HCT116 (cell line): ENCODE measurements around the gene FOXO6. TPM values are rescaled to one million over a fixed set of nuclear protein-coding genes. Genes with fewer than 3 reads are reported as not detected.

Experiments
- ATAC-seq: fragments of 200-7000 bp; cut with Tn5 transposase; 2 replicates; pipeline ENCODE4 v1.9.1; 2020; ENCODE audit warnings: mild to moderate bottlenecking, moderate library complexity
- BruUV-seq: library from RNA; stranded (reverse); fragments of 400-500 nt; replicated peaks from 2 replicates; lab custom pipeline; 2021; lab: Mats Ljungman, UMichigan
- CTCF ChIA-PET: fragments of 300-600 bp; sonication (Branson Sonifier 250); formaldehyde crosslinking; loops from one replicate; lab custom pipeline; 2021; ENCODE audit warnings: antibody characterized with exemption; lab: Charles Lee
- POLR2A ChIA-PET: fragments of 300-600, 350-600 bp; sonication (Branson Sonifier 250); formaldehyde crosslinking; loops from one replicate; lab custom pipeline; 2021; ENCODE audit warnings: antibody characterized with exemption; lab: Charles Lee
- RAD21 ChIA-PET, 2 experiments: fragments of 300-600 bp; sonication (Branson Sonifier 250); formaldehyde crosslinking; loops; one replicate each; lab custom pipeline; 2023; ENCODE audit warnings: low total read pairs in 2 of 2; ENCODE audit not compliant: uncharacterized antibody in 2 of 2, unreplicated experiment in 2 of 2, low non-redundant PET in 1 of 2; lab: Charles Lee
- DNase-seq: peaks from one replicate; pipeline ENCODE4 v3.0.0-alpha.2; 2010; ENCODE audit warnings: low read depth, low spot score
- H2AFZ ChIP-seq: fragments of 200-600 bp; shearing (Covaris generic), sonication (generic); 2 replicates; pipeline ENCODE4 v1.6.1; 2017; ENCODE audit warnings: low read depth, mixed run types, mixed read lengths, antibody characterized with exemption, low read length; ENCODE audit not compliant: poor library complexity, severe bottlenecking
- H3K27ac ChIP-seq: 2 replicates; pipeline ENCODE4 v1.5.1; 2012; ENCODE audit warnings: low read depth, low read length
- H3K27me3 ChIP-seq: fragments of 200-600 bp; sonication (generic); 2 replicates; pipeline ENCODE4 v1.6.1; 2016; ENCODE audit warnings: mixed run types, low read length, mixed read lengths; ENCODE audit not compliant: insufficient read depth
- H3K36me3 ChIP-seq, 2 experiments: fragments of 200-500 bp in 1 of 2; fragments of 200-600 bp in 1 of 2; sonication (Bioruptor generic) in 1 of 2; sonication (generic) in 1 of 2; 2 replicates each; pipeline versions ENCODE4 v1.5.1 to v1.6.1; 2014 to 2016; ENCODE audit warnings: low read length in 2 of 2, inconsistent platforms in 1 of 2, mixed read lengths in 1 of 2, mixed run types in 1 of 2; ENCODE audit not compliant: insufficient read depth in 2 of 2, control insufficient read depth in 1 of 2
- H3K4me1 ChIP-seq, 2 experiments: fragments of 200-600 bp in 1 of 2; sonication (generic) in 1 of 2; 2 replicates each; pipeline versions ENCODE4 v1.5.1 to v1.6.1; 2012 to 2017; ENCODE audit warnings: low read length in 2 of 2, inconsistent platforms in 1 of 2, mild to moderate bottlenecking in 1 of 2, mixed read lengths in 1 of 2, mixed run types in 1 of 2, moderate library complexity in 1 of 2; ENCODE audit not compliant: insufficient read depth in 2 of 2, control insufficient read depth in 1 of 2
- H3K4me2 ChIP-seq: fragments of 200-600 bp; sonication (generic); 2 replicates; pipeline ENCODE4 v1.6.1; 2017; ENCODE audit warnings: mixed run types, low read length, mixed read lengths
- H3K4me3 ChIP-seq, 2 experiments: fragments of 200-600 bp in 1 of 2; sonication (generic) in 1 of 2; replicated peaks in 1 of 2; 2 replicates each; pipeline ENCODE4 v1.5.1; 2011 to 2016; ENCODE audit warnings: low read length in 2 of 2, control low read depth in 1 of 2, low read depth in 1 of 2, mild to moderate bottlenecking in 1 of 2, mixed read lengths in 1 of 2, mixed run types in 1 of 2
- H3K79me2 ChIP-seq: fragments of 200-600 bp; sonication (generic); 2 replicates; pipeline ENCODE4 v1.6.1; 2017; ENCODE audit warnings: mild to moderate bottlenecking, mixed run types, low read length, moderate library complexity, mixed read lengths; ENCODE audit not compliant: insufficient read depth
- H3K9ac ChIP-seq: fragments of 200-600 bp; sonication (generic); 2 replicates; pipeline ENCODE4 v1.6.1; 2016; ENCODE audit warnings: low read length, mixed read lengths
- H3K9me2 ChIP-seq: fragments of 200-600 bp; sonication (generic), shearing (Covaris generic); 2 replicates; pipeline ENCODE4 v1.6.1; 2017; ENCODE audit warnings: mixed run types, mild to moderate bottlenecking, moderate library complexity; ENCODE audit not compliant: insufficient read depth
- H3K9me3 ChIP-seq, 2 experiments: fragments of 200-500 bp in 1 of 2; fragments of 200-600 bp in 1 of 2; sonication (Bioruptor generic) in 1 of 2; sonication (generic) in 1 of 2; 2 replicates each; pipeline ENCODE4 v1.6.1; 2014 to 2017; ENCODE audit warnings: low read length in 2 of 2, mixed read lengths in 2 of 2, inconsistent platforms in 1 of 2, low read depth in 1 of 2, mild to moderate bottlenecking in 1 of 2, mixed run types in 1 of 2, moderate library complexity in 1 of 2; ENCODE audit not compliant: control insufficient read depth in 1 of 2, insufficient read depth in 1 of 2
- H4K20me1 ChIP-seq: fragments of 200-600 bp; sonication (generic), shearing (Covaris generic); 2 replicates; pipeline ENCODE4 v1.6.1; 2017; ENCODE audit warnings: mixed run types, mild to moderate bottlenecking, moderate library complexity; ENCODE audit not compliant: insufficient read depth
- CBX3 ChIP-seq: IDR thresholded peaks from 2 replicates; pipeline ENCODE4 v1.6.1; 2012; ENCODE audit warnings: low read depth
- SP1 ChIP-seq: IDR thresholded peaks from 2 replicates; pipeline ENCODE4 v1.6.1; 2012; ENCODE audit warnings: low read depth
- intact Hi-C: fragments of 100-400 bp; cut with micrococcal nuclease; formaldehyde crosslinking; loops from 2 replicates; pipeline ENCODE4 v1.10.0; 2022
- total RNA-seq: library from RNA; stranded (reverse); gene quantifications from one replicate; pipeline ENCODE4 v1.2.1, GENCODE V29; 2021; ENCODE audit not compliant: unreplicated experiment
- TF ChIP-seq, protein P1 (sequence below): IDR thresholded peaks from 2 replicates; pipeline ENCODE4 v1.6.1; 2012

Gene FOXO6
- total RNA-seq, 1 experiment from 2014 or later: 7.0 TPM

DNA sequence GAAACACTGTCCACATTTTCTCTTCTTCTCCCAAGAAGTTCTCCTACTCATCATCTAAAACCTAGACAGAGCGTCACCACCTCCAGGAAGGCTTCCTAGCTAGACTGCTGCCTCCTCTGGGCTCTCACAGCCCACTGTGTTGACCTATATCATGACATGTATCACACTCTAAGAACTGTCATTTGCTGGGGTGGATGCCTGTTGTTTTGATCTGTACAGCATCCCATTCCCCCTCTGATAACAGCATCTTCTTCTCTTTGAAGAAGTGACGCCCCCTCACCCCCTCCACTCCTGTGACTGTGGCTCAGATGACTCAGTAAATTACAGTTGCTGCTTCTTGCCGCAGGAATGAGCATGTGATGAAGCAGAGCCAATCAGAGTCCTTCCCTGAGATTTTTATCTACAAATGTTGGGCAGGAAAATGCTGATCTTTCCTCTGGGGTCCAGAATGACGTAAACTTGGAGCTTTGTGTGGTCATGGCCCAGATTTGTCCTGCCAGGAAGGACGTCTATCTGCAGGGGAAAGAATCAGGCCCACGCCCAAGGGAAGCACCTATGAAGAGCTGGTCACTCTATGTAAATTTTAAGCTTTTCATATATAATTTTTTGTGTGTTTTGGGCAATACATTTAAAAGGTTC, 28.0 kb upstream of the FOXO6 start:
- BruUV-seq: no TSS peak
- Histone ChIP-seq H3K36me3 (no peaks in the 10 kb centered on the region), H3K79me2 (no peaks in the 10 kb centered on the region), H4K20me1 (no peaks in the 10 kb centered on the region), H3K4me3 (no peak overlapping the region), H3K27me3 (no peaks in the 10 kb centered on the region), H3K4me2 (peak overlapping the region; percentile 18; the same call in 1 of the 2 replicates), H3K4me1 (peaks cover 6 to 20% of the 10 kb centered on the region in 2 experiments; a peak in 3 of 4 replicates), H2AFZ (peak overlapping the region; percentile 10), H3K27ac (no peak overlapping the region), H3K9ac (no peak overlapping the region), H3K9me3 (peaks cover 0 to 1% of the 10 kb centered on the region in 2 experiments; a peak in 2 of 4 replicates), H3K9me2 (no peaks in the 10 kb centered on the region)
- ChIA-PET POLR2A (interaction anchor here (0.9 to 1.0 kb wide), 2 partner anchors 9 to 13 kb away, joined by 3 read pairs; no protein-coding TSS in a partner anchor), RAD21 (no interaction called here), CTCF (interaction anchor here (1.6 kb wide), 1 partner anchor 9 kb away, joined by 5 read pairs; no protein-coding TSS in a partner anchor)
- intact Hi-C loops: no loop called here
- DNase-seq (no peak), ATAC-seq (peak; percentile 54)
- TF ChIP-seq SP1: 0 out of 2 replicates have a peak, but pooled peaks have one; percentile 21
- TF ChIP-seq CBX3: no peak

DNA sequence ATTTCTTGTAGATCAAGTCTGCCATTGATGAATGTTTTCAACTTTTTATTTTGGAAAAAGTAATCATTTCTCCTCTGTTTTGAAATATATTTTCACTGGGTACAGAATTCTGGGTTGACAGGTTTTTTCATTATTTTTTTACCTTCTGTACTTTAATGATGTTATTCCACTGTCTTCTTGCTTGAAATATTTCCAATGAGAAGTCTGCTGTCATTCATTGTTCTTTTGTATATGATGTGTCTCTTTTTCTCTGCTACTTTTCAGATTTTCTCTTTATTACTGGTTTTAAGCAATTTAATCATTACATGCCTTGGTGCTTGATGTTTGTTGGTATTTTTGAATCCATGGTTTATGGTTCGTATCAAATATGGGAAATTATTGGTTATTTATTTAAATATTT, 22.4 kb upstream of the FOXO6 start:
- no TSS peak for BruUV-seq
- ChIA-PET CTCF (no interaction called here), POLR2A (no interaction called here), RAD21 (no interaction called here)
- Histone ChIP-seq H3K4me3 (no peak overlapping the region), H3K27me3 (no peaks in the 10 kb centered on the region), H4K20me1 (no peaks in the 10 kb centered on the region), H3K79me2 (no peaks in the 10 kb centered on the region), H3K4me2 (no peak overlapping the region), H3K4me1 (peaks cover 15 to 25% of the 10 kb centered on the region in 2 experiments), H3K9me3 (peaks cover 0 to 4% of the 10 kb centered on the region in 2 experiments; a peak in 2 of 4 replicates), H3K27ac (no peak overlapping the region), H3K9me2 (no peaks in the 10 kb centered on the region), H3K36me3 (no peaks in the 10 kb centered on the region), H3K9ac (no peak overlapping the region), H2AFZ (no peak overlapping the region)
- no peak for ATAC-seq
- no peak for DNase-seq
- intact Hi-C loops: no loop called here
- peak; percentile 88 for TF ChIP-seq CBX3
- TF ChIP-seq, protein P1, sequence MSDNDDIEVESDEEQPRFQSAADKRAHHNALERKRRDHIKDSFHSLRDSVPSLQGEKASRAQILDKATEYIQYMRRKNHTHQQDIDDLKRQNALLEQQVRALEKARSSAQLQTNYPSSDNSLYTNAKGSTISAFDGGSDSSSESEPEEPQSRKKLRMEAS: no peak
- TF ChIP-seq SP1: peak; percentile 9; the same call in 1 of the 2 replicates
